Endothelial cell (in vitro differentiated cells): ENCODE measurements around the gene CAMTA1. TPM values are rescaled to one million over a fixed set of nuclear protein-coding genes. Genes with fewer than 3 reads are reported as not detected.

Experiments used
- DNase-seq: peaks from one replicate; pipeline ENCODE4 v3.0.0; 2021; ENCODE audit warnings: low spot score
- H3K27ac Mint-ChIP-seq: one replicate; pipeline ENCODE4 v1.8.0; 2021; ENCODE audit warnings: mixed read lengths, inconsistent platforms; ENCODE audit not compliant: unreplicated experiment
- H3K27me3 Mint-ChIP-seq: one replicate; pipeline ENCODE4 v1.8.0; 2021; ENCODE audit warnings: mild to moderate bottlenecking, moderate library complexity, mixed read lengths, inconsistent platforms; ENCODE audit not compliant: unreplicated experiment
- H3K36me3 Mint-ChIP-seq: one replicate; pipeline ENCODE4 v1.8.0; 2021; ENCODE audit warnings: mild to moderate bottlenecking, low read depth, mixed read lengths, inconsistent platforms; ENCODE audit not compliant: unreplicated experiment
- H3K4me1 Mint-ChIP-seq: one replicate; pipeline ENCODE4 v1.8.0; 2021; ENCODE audit warnings: mild to moderate bottlenecking, mixed read lengths, inconsistent platforms; ENCODE audit not compliant: unreplicated experiment
- H3K4me3 Mint-ChIP-seq: one replicate; pipeline ENCODE4 v1.8.0; 2021; ENCODE audit warnings: mild to moderate bottlenecking, mixed read lengths, inconsistent platforms; ENCODE audit not compliant: unreplicated experiment
- H3K9me3 Mint-ChIP-seq: one replicate; pipeline ENCODE4 v1.8.0; 2021; ENCODE audit warnings: mixed read lengths, inconsistent platforms; ENCODE audit not compliant: unreplicated experiment
- total RNA-seq: library from RNA; stranded (reverse); fragmentation: NEBNext Ultra II Directional; extraction: Animal tissue kit (Norgen Biotek cat#: 25700); gene quantifications from one replicate; pipeline ENCODE4 v1.2.1, GENCODE V29; 2021; ENCODE audit not compliant: unreplicated experiment
- TF ChIP-seq, protein P1 (sequence below): fragments of 200-600 bp; sonication (generic); IDR thresholded peaks from one replicate; pipeline ENCODE4 v1.5.0; 2021; ENCODE audit warnings: antibody characterized with exemption; ENCODE audit not compliant: unreplicated experiment

Gene CAMTA1
- total RNA-seq, 1 donor from 2014 or later: 87.3 TPM

DNA sequence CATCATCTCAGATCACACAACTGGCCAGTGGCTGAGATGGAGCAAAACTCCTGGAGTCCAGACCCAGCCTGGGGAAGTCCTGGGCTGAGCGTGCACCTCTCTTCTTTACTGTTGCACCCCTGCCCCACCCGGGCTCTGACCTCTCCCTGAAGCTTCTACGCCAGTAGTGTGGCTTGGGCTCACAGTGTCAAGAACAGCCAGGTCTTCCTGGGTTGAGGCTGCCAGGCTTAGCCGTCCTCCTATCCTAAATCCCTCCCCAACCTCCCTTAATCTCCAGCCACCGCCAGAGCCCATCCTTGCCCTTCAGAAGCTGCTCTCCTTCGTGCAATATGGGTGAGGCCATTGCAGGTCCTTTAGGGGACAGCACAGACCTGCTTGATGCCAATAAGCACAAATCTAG is 586.7 kb downstream of the CAMTA1 start:
- H3K27me3 Mint-ChIP-seq: peaks cover 4% of the 10 kb centered on the region
- TF ChIP-seq, protein P1, sequence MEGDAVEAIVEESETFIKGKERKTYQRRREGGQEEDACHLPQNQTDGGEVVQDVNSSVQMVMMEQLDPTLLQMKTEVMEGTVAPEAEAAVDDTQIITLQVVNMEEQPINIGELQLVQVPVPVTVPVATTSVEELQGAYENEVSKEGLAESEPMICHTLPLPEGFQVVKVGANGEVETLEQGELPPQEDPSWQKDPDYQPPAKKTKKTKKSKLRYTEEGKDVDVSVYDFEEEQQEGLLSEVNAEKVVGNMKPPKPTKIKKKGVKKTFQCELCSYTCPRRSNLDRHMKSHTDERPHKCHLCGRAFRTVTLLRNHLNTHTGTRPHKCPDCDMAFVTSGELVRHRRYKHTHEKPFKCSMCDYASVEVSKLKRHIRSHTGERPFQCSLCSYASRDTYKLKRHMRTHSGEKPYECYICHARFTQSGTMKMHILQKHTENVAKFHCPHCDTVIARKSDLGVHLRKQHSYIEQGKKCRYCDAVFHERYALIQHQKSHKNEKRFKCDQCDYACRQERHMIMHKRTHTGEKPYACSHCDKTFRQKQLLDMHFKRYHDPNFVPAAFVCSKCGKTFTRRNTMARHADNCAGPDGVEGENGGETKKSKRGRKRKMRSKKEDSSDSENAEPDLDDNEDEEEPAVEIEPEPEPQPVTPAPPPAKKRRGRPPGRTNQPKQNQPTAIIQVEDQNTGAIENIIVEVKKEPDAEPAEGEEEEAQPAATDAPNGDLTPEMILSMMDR: no peak
- no peaks in the 10 kb centered on the region for H3K36me3 Mint-ChIP-seq
- H3K9me3 Mint-ChIP-seq: no peaks in the 10 kb centered on the region
- H3K4me3 Mint-ChIP-seq: no peak overlapping the region
- H3K4me1 Mint-ChIP-seq: peaks cover 13% of the 10 kb centered on the region
- no peak overlapping the region for H3K27ac Mint-ChIP-seq
- no peak for DNase-seq

DNA sequence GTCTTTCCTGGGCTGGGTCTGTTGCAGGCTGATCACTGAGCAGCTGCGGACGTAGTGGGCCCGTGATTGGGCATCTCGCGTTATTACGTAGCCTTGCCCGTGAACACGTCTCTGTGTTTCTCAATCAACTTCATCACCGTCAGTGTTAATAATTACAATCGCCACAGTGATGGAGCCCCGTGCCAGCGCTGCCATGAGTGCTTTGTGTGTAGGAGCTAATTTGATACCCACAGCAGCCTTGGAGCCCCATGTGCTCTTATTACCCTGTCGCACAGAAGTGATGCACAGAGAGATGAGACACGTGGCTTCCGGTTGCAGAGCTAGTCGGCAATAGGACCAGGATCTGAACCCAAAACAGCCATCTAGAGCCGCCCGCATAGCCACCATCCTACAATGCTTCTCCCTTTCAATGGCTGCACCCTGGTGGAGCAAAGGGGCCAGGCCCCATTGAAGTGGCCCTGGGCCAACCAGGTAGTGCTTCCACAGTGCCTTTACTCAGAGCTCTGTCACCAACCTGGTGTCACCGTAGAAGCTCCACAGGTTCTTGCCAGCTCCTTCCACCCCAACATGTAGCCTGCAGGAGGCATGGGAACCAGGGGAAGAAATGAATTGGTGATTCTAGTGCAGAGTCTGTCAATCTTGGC is 587.3 kb downstream of the CAMTA1 start:
- Mint-ChIP-seq H3K4me3 (no peak overlapping the region), H3K27ac (no peak overlapping the region), H3K36me3 (no peaks in the 10 kb centered on the region), H3K4me1 (peaks cover 13% of the 10 kb centered on the region), H3K9me3 (no peaks in the 10 kb centered on the region), H3K27me3 (peaks cover 4% of the 10 kb centered on the region)
- TF ChIP-seq, protein P1: no peak
- no peak for DNase-seq

DNA sequence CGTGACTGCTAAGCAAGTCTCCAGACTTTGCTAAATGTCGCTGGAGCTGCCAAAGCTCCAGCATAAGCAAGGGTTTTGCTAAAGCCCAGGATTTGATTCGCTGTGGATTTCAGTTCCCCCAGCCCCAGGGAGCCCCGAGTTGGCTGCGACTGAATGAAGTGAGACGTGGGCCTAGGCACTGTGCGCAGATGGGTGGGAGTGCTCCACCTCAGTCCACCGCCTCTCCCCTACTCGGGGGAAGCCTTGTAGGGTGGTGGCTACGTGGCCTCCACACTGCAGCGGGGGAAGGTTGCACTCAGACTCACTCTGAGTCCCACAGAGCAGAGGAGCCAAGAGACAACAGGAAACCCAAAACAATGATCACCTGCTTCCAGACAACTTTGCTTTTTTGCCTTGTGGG is 588.0 kb downstream of the CAMTA1 start:
- Mint-ChIP-seq H3K36me3 (no peaks in the 10 kb centered on the region), H3K27ac (no peak overlapping the region), H3K27me3 (peaks cover 4% of the 10 kb centered on the region), H3K4me1 (peaks cover 13% of the 10 kb centered on the region), H3K4me3 (no peak overlapping the region), H3K9me3 (no peaks in the 10 kb centered on the region)
- DNase-seq: no peak
- TF ChIP-seq, protein P1: no peak

DNA sequence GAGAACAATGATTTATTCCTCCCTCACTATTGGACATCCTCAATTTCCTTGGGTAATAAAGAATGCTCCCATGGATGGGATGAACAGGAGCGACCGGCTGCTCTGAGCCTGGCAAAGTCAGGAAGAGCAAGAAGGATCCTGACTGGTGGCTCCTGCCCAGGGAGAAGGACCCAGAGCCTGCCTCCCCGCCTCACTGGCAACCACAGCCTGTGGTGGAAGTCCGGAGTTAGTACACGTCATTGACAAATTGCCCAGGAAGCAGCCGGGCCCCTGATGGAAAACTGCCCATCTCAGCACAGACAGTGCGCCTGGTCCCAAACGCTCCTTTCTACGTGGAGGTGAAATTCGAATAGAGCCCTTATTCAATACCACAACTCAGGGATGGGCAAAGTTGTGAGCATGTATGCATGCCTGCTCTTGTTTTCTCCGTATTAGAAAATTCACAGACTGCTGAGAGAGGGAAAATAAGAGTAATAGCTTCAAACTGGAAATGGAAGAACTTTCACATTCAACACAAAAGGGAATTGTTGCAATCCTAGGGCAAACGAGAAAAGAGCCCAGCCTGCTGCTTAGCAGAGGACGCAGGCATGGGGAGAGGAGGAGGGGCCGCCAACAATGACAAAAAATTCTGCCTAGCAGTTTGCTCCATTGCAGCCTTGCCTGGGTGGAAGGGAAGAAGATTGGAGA is 588.8 kb downstream of the CAMTA1 start:
- TF ChIP-seq, protein P1: no peak
- no peak overlapping the region for H3K4me3 Mint-ChIP-seq
- H3K27ac Mint-ChIP-seq: no peak overlapping the region
- peaks cover 4% of the 10 kb centered on the region for H3K27me3 Mint-ChIP-seq
- no peaks in the 10 kb centered on the region for H3K36me3 Mint-ChIP-seq
- DNase-seq: no peak
- no peaks in the 10 kb centered on the region for H3K9me3 Mint-ChIP-seq
- peaks cover 14% of the 10 kb centered on the region for H3K4me1 Mint-ChIP-seq

DNA sequence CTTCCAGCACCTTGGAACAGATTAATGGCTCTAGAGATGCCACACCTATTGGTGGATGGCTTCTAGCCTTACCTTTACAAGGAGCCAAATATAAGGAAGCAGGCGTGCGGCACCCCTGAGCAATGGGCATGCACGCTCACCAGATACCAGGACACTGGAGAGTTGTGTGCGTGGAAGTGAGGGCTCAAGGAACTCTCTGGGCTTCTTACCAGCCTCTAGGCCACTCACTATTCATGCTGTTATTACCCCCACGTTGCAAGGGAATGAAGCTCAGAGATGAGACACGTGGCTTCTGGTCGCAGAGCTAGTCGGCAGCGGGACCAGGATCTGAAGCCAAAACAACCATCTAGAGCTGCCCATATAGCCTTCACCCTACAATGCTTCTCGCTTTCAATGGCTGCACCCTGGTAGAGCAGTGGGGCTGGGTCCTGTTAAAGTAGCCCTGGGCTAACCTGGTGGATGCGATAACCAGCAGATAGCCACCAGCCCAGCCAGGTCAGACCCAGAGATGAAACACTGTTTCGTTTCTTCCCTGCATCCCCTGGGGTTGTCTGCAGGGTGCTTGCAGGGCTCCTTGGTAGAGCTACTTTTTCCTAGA is 589.4 kb downstream of the CAMTA1 start:
- no peak for DNase-seq
- Mint-ChIP-seq H3K4me3 (no peak overlapping the region), H3K27me3 (peaks cover 4% of the 10 kb centered on the region), H3K36me3 (no peaks in the 10 kb centered on the region), H3K4me1 (peaks cover 19% of the 10 kb centered on the region), H3K9me3 (no peaks in the 10 kb centered on the region), H3K27ac (no peak overlapping the region)
- TF ChIP-seq, protein P1: no peak
